Measurements from ENCODE around the gene BCOR.

BCOR gene

GRCh38 chrX:40116925-40117324, 19.2 kb upstream of the BCOR start:
- H3K9ac ChIP-seq (ENCODE audit: low read depth, low read length), result no peak overlapping the region
- ATAC-seq (ENCODE audit: insufficient read depth, low read depth), result no peak
- peaks cover 33% of the 10 kb centered on the region; the same call in 1 of the 2 replicates for H3K79me2 ChIP-seq (ENCODE audit: insufficient read depth, low read length)
- peaks cover 5% of the 10 kb centered on the region for H3K36me3 ChIP-seq (ENCODE audit: insufficient read depth, low read length)
- H2AFZ ChIP-seq (ENCODE audit: low read depth, low read length), result no peak overlapping the region
- H4K20me1 ChIP-seq (ENCODE audit: insufficient read depth, low read length), result 0 out of 2 replicates have a peak, but pooled peaks cover 4% of the 10 kb centered on the region
- no peak overlapping the region for H3K4me3 ChIP-seq (ENCODE audit: low read depth in 1 of 2, low read length in 2 of 2)
- TF ChIP-seq EZH2 (IDR thresholded peaks at IDR 0.05; ENCODE audit: borderline replicate concordance, low read depth, low read length, severe bottlenecking) (no peak), CTCF (IDR thresholded peaks at IDR 0.05; ENCODE audit: borderline replicate concordance, extremely low read depth, low read length, poor library complexity, severe bottlenecking) (no peak)
- DNase-seq, result no peak
- no peaks in the 10 kb centered on the region for H3K27me3 ChIP-seq (ENCODE audit: insufficient read depth, low read length, poor library complexity)
- H3K9me3 ChIP-seq (ENCODE audit: insufficient read depth, low read length, severe bottlenecking), result no peaks in the 10 kb centered on the region
- H3K4me2 ChIP-seq (ENCODE audit: insufficient read depth, low read length), result no peak overlapping the region
- no peaks in the 10 kb centered on the region for H3K4me1 ChIP-seq (ENCODE audit: insufficient read depth, low read length)
- no peak overlapping the region for H3K27ac ChIP-seq (ENCODE audit: low read length)

- peaks cover 15% of the 10 kb centered on the region for H3K4me1 ChIP-seq (ENCODE audit: insufficient read depth, low read length)
- TF ChIP-seq EZH2 (IDR thresholded peaks at IDR 0.05; ENCODE audit: borderline replicate concordance, low read depth, low read length, severe bottlenecking), result no peak
- TF ChIP-seq CTCF (IDR thresholded peaks at IDR 0.05; ENCODE audit: borderline replicate concordance, extremely low read depth, low read length, poor library complexity, severe bottlenecking), result no peak
- H3K9ac ChIP-seq (ENCODE audit: low read depth, low read length), result no peak overlapping the region
- H3K4me2 ChIP-seq (ENCODE audit: insufficient read depth, low read length), result no peak overlapping the region
- no peaks in the 10 kb centered on the region for H3K27me3 ChIP-seq (ENCODE audit: insufficient read depth, low read length, poor library complexity)
- H3K9me3 ChIP-seq (ENCODE audit: insufficient read depth, low read length, severe bottlenecking), result no peaks in the 10 kb centered on the region
- ATAC-seq (ENCODE audit: insufficient read depth, low read depth), result no peak
- DNase-seq, result no peak
- H4K20me1 ChIP-seq (ENCODE audit: insufficient read depth, low read length), result peaks cover 4% of the 10 kb centered on the region; the same call in 1 of the 2 replicates
- no peak overlapping the region for H3K4me3 ChIP-seq (ENCODE audit: low read depth in 1 of 2, low read length in 2 of 2)
- H3K79me2 ChIP-seq (ENCODE audit: insufficient read depth, low read length), result peaks cover 27% of the 10 kb centered on the region
- H3K27ac ChIP-seq (ENCODE audit: low read length), result no peak overlapping the region
- H3K36me3 ChIP-seq (ENCODE audit: insufficient read depth, low read length), result peaks cover 5% of the 10 kb centered on the region
- H2AFZ ChIP-seq (ENCODE audit: low read depth, low read length), result no peak overlapping the region
Measured at GRCh38 chrX:40112996-40113395, 15.2 kb upstream of the BCOR start.

DNA sequence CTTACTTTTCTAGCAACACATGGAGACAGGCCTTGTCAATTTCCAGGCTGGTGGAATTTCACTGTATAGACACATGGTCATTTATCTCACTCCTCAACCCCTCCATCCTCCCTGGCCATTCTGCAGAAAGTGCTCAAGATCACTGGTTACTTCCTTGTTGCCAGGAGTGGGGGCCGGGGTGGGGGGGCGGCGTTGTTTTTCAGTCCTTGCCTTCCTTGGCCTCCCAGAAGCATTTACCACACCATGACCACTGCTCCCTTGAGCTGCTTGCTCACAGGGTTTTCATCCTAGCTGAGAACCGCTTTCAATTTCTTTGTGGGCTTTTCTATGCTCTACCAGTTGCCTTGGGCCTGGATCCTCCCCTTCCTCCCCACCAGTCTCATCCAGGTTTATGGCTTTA, 14.1 kb upstream of the BCOR start:
- H3K4me2 ChIP-seq (ENCODE audit: insufficient read depth, low read length), result no peak overlapping the region
- peaks cover 4% of the 10 kb centered on the region; the same call in 1 of the 2 replicates for H4K20me1 ChIP-seq (ENCODE audit: insufficient read depth, low read length)
- ATAC-seq (ENCODE audit: insufficient read depth, low read depth) (no peak), DNase-seq (no peak)
- peaks cover 35% of the 10 kb centered on the region for H3K79me2 ChIP-seq (ENCODE audit: insufficient read depth, low read length)
- H3K9me3 ChIP-seq (ENCODE audit: insufficient read depth, low read length, severe bottlenecking), result no peaks in the 10 kb centered on the region
- H3K27ac ChIP-seq (ENCODE audit: low read length), result no peak overlapping the region
- no peak overlapping the region for H3K9ac ChIP-seq (ENCODE audit: low read depth, low read length)
- peaks cover 26% of the 10 kb centered on the region for H3K4me1 ChIP-seq (ENCODE audit: insufficient read depth, low read length)
- H3K27me3 ChIP-seq (ENCODE audit: insufficient read depth, low read length, poor library complexity), result no peaks in the 10 kb centered on the region
- no peak overlapping the region for H3K4me3 ChIP-seq (ENCODE audit: low read depth in 1 of 2, low read length in 2 of 2)
- H3K36me3 ChIP-seq (ENCODE audit: insufficient read depth, low read length), result peaks cover 2% of the 10 kb centered on the region
- TF ChIP-seq CTCF (IDR thresholded peaks at IDR 0.05; ENCODE audit: borderline replicate concordance, extremely low read depth, low read length, poor library complexity, severe bottlenecking) (no peak), EZH2 (IDR thresholded peaks at IDR 0.05; ENCODE audit: borderline replicate concordance, low read depth, low read length, severe bottlenecking) (no peak)
- H2AFZ ChIP-seq (ENCODE audit: low read depth, low read length), result no peak overlapping the region

Measured in DND-41 (cell line).